ENCODE data around the gene MAPK14.
"Not testable (repeated sequence)": the region's sequence is repeated elsewhere in the genome, so short reads cannot be mapped to it uniquely, and the experiment has no call there.

The MAPK14 gene

DNA sequence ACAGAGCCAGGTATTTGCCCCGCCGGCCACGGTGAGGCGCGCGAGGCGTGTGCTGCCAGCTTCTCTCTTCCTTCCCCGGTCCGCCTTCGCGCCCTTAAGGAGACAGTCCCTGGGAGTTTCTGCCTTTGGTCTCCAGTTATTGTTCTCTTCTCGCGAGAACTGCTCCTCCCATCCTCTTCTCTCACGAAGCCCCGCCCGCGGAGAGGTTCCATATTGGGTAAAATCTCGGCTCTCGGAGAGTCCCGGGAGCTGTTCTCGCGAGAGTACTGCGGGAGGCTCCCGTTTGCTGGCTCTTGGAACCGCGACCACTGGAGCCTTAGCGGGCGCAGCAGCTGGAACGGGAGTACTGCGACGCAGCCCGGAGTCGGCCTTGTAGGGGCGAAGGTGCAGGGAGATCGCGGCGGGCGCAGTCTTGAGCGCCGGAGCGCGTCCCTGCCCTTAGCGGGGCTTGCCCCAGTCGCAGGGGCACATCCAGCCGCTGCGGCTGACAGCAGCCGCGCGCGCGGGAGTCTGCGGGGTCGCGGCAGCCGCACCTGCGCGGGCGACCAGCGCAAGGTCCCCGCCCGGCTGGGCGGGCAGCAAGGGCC, at the start of gene MAPK14:
Gene MAPK14 (plus strand): TSS at position 308 of the 587 bp plus-strand sequence. CDS start 350 bp downstream, outside the sequence.
- Mint-ChIP-seq H3K4me3 (peak within 1 kb of the TSS; percentile 95), H3K9me3 (peaks cover 6% of the 10 kb centered on the region), H3K27ac (peak within 1 kb of the TSS; percentile 96), H3K36me3 (ENCODE audit: low read depth) (no peaks in the 10 kb centered on the region), H3K27me3 (ENCODE audit: low read depth, poor library complexity) (peaks cover 40% of the 10 kb centered on the region), H3K4me1 (peaks cover 39% of the 10 kb centered on the region)
- DNase-seq, result peak; percentile 98
- TF ChIP-seq, protein P1, sequence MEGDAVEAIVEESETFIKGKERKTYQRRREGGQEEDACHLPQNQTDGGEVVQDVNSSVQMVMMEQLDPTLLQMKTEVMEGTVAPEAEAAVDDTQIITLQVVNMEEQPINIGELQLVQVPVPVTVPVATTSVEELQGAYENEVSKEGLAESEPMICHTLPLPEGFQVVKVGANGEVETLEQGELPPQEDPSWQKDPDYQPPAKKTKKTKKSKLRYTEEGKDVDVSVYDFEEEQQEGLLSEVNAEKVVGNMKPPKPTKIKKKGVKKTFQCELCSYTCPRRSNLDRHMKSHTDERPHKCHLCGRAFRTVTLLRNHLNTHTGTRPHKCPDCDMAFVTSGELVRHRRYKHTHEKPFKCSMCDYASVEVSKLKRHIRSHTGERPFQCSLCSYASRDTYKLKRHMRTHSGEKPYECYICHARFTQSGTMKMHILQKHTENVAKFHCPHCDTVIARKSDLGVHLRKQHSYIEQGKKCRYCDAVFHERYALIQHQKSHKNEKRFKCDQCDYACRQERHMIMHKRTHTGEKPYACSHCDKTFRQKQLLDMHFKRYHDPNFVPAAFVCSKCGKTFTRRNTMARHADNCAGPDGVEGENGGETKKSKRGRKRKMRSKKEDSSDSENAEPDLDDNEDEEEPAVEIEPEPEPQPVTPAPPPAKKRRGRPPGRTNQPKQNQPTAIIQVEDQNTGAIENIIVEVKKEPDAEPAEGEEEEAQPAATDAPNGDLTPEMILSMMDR (IDR thresholded peaks at IDR 0.05), result peak; percentile 75

DNA sequence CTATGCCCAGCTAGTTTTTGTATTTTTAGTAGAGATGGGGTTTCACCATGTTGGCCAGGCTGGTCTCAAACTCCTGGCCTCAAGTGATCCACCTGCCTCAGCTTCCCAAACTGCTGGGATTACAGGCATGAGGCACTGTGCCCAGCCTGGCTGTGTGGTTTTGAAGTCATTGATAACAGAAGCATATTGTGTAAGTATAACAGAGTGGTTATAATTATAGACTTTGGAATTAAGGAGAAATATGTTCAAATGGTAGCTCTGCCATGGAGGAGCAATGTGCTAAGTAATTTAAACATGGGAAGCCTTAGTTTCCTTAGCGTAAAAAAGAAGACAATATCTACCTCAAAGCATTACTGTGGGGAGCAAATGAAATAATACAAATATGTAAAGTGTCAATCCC, 47.5 kb upstream of the MAPK14 start:
- DNase-seq; H3K36me3 Mint-ChIP-seq (ENCODE audit: low read depth); H3K4me1 Mint-ChIP-seq; H3K27ac Mint-ChIP-seq; H3K9me3 Mint-ChIP-seq; H3K4me3 Mint-ChIP-seq: not testable (repeated sequence)
- peaks cover 16% of the 10 kb centered on the region for H3K27me3 Mint-ChIP-seq (ENCODE audit: low read depth, poor library complexity)

DNA sequence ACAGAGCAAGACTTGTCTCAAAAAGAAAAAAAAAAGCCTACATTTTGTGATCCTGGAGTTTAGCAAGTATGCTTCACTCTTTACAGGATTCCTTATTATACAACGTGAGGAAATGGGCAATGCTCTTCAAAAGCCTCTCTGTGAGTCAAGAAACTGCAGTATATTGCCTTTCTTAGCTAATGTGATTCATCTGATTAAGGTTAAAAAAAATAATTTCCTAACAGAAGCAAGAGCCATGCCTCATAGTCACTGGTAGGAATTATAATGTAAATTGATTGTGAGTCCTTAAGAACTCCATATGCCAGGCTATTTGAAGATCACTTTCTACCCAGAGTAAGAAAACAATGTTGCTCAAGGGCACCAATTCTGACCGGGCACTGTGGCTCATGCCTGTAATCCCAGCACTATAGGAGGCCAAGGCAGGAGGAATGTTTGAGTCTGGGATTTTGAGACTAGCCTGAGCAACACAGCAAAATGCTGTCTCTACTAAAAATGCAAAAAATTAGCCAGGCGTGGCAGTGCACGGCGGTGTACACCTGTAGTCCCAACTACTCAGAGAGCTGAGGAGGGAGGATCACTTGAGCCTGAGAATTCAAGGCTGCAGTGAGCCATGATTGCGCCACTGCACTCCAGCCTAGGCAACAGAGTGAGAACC, 46.5 kb upstream of the MAPK14 start:
- Mint-ChIP-seq H3K4me1 (peaks cover 8% of the 10 kb centered on the region), H3K9me3 (no peaks in the 10 kb centered on the region), H3K27ac (no peak overlapping the region), H3K4me3 (no peak overlapping the region), H3K27me3 (ENCODE audit: low read depth, poor library complexity) (peaks cover 16% of the 10 kb centered on the region), H3K36me3 (ENCODE audit: low read depth) (no peaks in the 10 kb centered on the region)
- DNase-seq, result no peak
- TF ChIP-seq, protein P1 (IDR thresholded peaks at IDR 0.05), result no peak

DNA sequence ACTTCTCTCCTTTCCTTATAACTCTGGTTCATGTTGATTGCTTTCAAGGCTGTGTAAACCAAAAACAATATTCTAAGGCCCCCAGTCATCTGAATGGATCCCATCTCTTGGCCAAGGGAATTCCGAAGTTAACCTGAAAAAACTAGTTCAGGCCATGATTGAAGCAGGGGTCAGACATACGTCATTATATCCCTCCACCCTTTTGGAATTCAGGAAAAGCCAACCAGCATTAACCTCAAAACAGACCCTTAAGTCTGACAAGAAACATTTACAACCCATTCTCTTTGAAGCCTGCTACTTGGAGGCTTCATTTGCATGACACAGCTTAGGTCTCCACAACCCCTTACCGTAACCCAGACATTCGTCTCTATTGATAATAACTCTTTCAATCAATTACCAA, 42.9 kb upstream of the MAPK14 start:
- Mint-ChIP-seq H3K4me1 (peaks cover 8% of the 10 kb centered on the region), H3K27ac (peak overlapping the region; percentile 4), H3K27me3 (ENCODE audit: low read depth, poor library complexity) (peaks cover 17% of the 10 kb centered on the region), H3K36me3 (ENCODE audit: low read depth) (no peaks in the 10 kb centered on the region), H3K9me3 (no peaks in the 10 kb centered on the region), H3K4me3 (no peak overlapping the region)
- no peak for DNase-seq
- TF ChIP-seq, protein P1 (IDR thresholded peaks at IDR 0.05), result no peak

DNA sequence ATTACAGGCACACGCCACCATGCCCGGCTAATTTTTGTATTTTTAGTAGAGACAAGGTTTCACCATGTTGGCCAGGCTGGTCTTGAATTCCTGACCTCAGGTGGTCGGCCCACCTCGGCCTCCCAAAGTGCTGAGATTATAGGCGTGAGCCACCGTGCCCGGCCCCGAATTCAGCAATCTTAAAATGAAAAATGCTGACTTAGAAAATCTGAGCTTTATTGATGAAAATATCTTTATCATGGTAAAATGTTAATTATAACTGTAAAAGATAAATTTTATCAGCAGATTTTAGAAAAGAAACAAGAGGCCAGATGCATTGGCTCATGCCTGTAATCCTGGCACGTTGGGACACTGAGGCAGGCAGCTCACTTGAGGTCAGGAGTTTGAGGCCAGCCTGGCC, 39.6 kb upstream of the MAPK14 start:
- not testable (repeated sequence) for H3K4me3 Mint-ChIP-seq; H3K4me1 Mint-ChIP-seq; DNase-seq; H3K9me3 Mint-ChIP-seq; H3K27ac Mint-ChIP-seq; H3K36me3 Mint-ChIP-seq (ENCODE audit: low read depth)
- peaks cover 13% of the 10 kb centered on the region for H3K27me3 Mint-ChIP-seq (ENCODE audit: low read depth, poor library complexity)

DNA sequence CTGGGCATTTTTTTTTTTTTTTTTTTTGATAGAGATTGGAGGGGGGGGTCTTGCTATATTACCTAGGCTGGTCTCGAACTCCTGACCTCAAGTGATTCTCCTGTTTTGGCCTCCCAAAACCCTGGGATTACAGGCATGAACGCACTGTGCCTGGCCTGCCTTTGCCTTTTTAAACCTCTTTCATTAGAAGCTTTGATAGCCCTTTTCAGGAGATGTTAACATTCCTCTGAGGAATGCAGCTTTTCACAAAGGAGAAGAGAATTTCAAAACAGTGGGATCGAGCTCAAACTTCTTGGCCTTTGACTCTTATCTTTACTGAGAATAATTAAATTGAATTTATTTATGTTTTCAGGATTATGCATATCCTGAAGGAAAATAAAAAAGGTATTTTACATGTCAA, 34.5 kb upstream of the MAPK14 start:
- peaks cover 11% of the 10 kb centered on the region for H3K27me3 Mint-ChIP-seq (ENCODE audit: low read depth, poor library complexity)
- peaks cover 5% of the 10 kb centered on the region for H3K4me1 Mint-ChIP-seq
- TF ChIP-seq, protein P1 (IDR thresholded peaks at IDR 0.05), result no peak
- peaks cover 5% of the 10 kb centered on the region for H3K9me3 Mint-ChIP-seq
- DNase-seq, result no peak
- H3K36me3 Mint-ChIP-seq (ENCODE audit: low read depth), result no peaks in the 10 kb centered on the region
- H3K4me3 Mint-ChIP-seq, result no peak overlapping the region
- H3K27ac Mint-ChIP-seq, result no peak overlapping the region

DNA sequence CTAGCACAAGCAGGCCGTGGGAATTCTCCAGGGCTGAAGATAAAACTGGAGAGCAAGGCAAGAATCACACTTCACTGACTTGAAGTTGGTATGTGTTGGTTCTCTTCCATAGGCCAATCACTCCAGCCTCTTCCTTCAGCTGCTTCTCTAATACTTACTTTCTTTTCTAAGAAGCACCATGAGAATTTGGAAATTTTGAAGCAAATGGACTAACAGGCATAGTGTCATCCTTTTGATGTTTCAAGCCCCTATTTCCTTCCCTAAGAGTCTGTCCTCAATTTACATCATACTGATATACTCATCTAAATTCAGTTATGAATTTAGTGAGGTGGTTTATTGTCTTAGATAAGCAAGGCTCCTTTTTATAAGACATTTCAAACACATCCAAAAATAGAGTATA, 27.2 kb upstream of the MAPK14 start:
- Mint-ChIP-seq H3K4me1 (peaks cover 5% of the 10 kb centered on the region), H3K27ac (no peak overlapping the region), H3K4me3 (no peak overlapping the region), H3K9me3 (no peaks in the 10 kb centered on the region), H3K27me3 (ENCODE audit: low read depth, poor library complexity) (peaks cover 8% of the 10 kb centered on the region), H3K36me3 (ENCODE audit: low read depth) (no peaks in the 10 kb centered on the region)
- DNase-seq, result no peak
- TF ChIP-seq, protein P1 (IDR thresholded peaks at IDR 0.05), result no peak

Measured in nephron progenitor cell (in vitro differentiated cells).